GM12878 (cell line): ENCODE measurements around the gene RWDD1. TPM values are rescaled to one million over a fixed set of nuclear protein-coding genes. Genes with fewer than 3 reads are reported as not detected.
"Not testable (repeated sequence)": the region's sequence is repeated elsewhere in the genome, so short reads cannot be mapped to it uniquely, and the experiment has no call there.

ENCODE experiments used
- ATAC-seq: fragments of 200-7000 bp; cut with Tn5 transposase; 3 replicates; pipeline ENCODE4 v1.9.1; 2020; ENCODE audit warnings: mild to moderate bottlenecking, moderate library complexity
- BruUV-seq: library from RNA; stranded (reverse); fragments of 400-500 nt; replicated peaks from 2 replicates; lab custom pipeline; 2021; lab: Mats Ljungman, UMichigan
- CTCF ChIA-PET: fragments of 300-600 bp; sonication (Branson Sonifier 250); formaldehyde crosslinking; extraction: SDS; loops from one replicate; lab custom pipeline; 2021; ENCODE audit warnings: inconsistent platforms; lab: Yijun Ruan, JAX
- POLR2A ChIA-PET: fragments of 350-600 bp; formaldehyde crosslinking; extraction: SDS; loops from one replicate; lab custom pipeline; 2021; ENCODE audit warnings: inconsistent platforms; lab: Charles Lee
- RAD21 ChIA-PET: fragments of 300-600 bp; sonication (Branson Sonifier 250); formaldehyde crosslinking; loops from one replicate; lab custom pipeline; 2023; ENCODE audit warnings: antibody characterized with exemption; ENCODE audit not compliant: unreplicated experiment; lab: Charles Lee
- SMC1A ChIA-PET: fragments of 300-600 bp; sonication (Branson Sonifier 250); formaldehyde crosslinking; loops from one replicate; lab custom pipeline; 2023; ENCODE audit not compliant: unreplicated experiment, uncharacterized antibody; lab: Charles Lee
- DNase-seq: peaks from one replicate; pipeline ENCODE4 v3.0.0-alpha.2; 2011; ENCODE audit warnings: low read depth, low spot score
- FAIRE-seq: peaks from 3 replicates; lab custom pipeline; 2011; peaks lifted over from hg19 to GRCh38; lab: Jason Lieb, UNC
- H2AFZ ChIP-seq: 2 replicates; pipeline ENCODE4 v1.6.0; 2011; ENCODE audit warnings: low read depth, low read length, control low read depth; ENCODE audit not compliant: control insufficient read depth
- H3K27ac ChIP-seq: 2 replicates; pipeline ENCODE4 v1.5.1; 2011; ENCODE audit warnings: control low read depth; ENCODE audit not compliant: control insufficient read depth, insufficient read depth
- H3K27me3 ChIP-seq, 2 experiments: replicated peaks in 1 of 2; 2 replicates each; pipeline versions ENCODE4 v1.6.0 to v1.6.1; 2011; ENCODE audit warnings: low read length in 1 of 2; ENCODE audit not compliant: control insufficient read depth in 2 of 2, insufficient read depth in 2 of 2
- H3K36me3 ChIP-seq, 2 experiments: 2 replicates each; pipeline ENCODE4 v1.5.1; 2011; ENCODE audit warnings: low read length in 1 of 2; ENCODE audit not compliant: control insufficient read depth in 2 of 2, insufficient read depth in 2 of 2
- H3K4me1 ChIP-seq: 2 replicates; pipeline ENCODE4 v1.6.1; 2011; ENCODE audit warnings: mild to moderate bottlenecking, low read length, moderate library complexity, mixed read lengths; ENCODE audit not compliant: control insufficient read depth, insufficient read depth
- H3K4me2 ChIP-seq: 2 replicates; pipeline ENCODE4 v1.6.0; 2011; ENCODE audit warnings: control low read depth; ENCODE audit not compliant: control insufficient read depth, insufficient read depth
- H3K4me3 ChIP-seq: fragments of 200-600 bp; sonication (generic); 2 replicates; pipeline ENCODE4 v1.5.1; 2016
- H3K79me2 ChIP-seq: 2 replicates; pipeline ENCODE4 v1.6.0; 2011; ENCODE audit warnings: low read length; ENCODE audit not compliant: control insufficient read depth, insufficient read depth
- H3K9ac ChIP-seq: 2 replicates; pipeline ENCODE4 v1.8.0; 2011; ENCODE audit warnings: low read length, control low read depth, mixed read lengths; ENCODE audit not compliant: control insufficient read depth, insufficient read depth
- H3K9me3 ChIP-seq: replicated peaks from 3 replicates; pipeline ENCODE4 v1.5.1; 2011; ENCODE audit warnings: mild to moderate bottlenecking, low read length; ENCODE audit not compliant: control insufficient read depth, insufficient read depth
- H4K20me1 ChIP-seq: 2 replicates; pipeline ENCODE4 v1.6.0; 2011; ENCODE audit not compliant: control insufficient read depth, insufficient read depth
- WRNIP1 ChIP-seq: IDR thresholded peaks from 2 replicates; pipeline ENCODE4 v1.6.1; 2011; ENCODE audit warnings: low read depth, low read length, improper control_type of control experiment, borderline replicate concordance
- WGBS: methylation state at CpG from one replicate; pipeline ENCODE4 v1.1.6; 2016; ENCODE audit warnings: low lambda C conversion rate; ENCODE audit not compliant: insufficient replicate concordance, insufficient coverage; ENCODE audit errors: missing lambda C conversion rate; 5-methylcytosine and 5-hydroxymethylcytosine counted together
- in situ Hi-C: fragments of 300-500 bp; cut with MboI; formaldehyde crosslinking; loops from 9 replicates; pipeline ENCODE4 v1.14.3; 2018; ENCODE audit warnings: mixed read lengths
- intact Hi-C: fragments of 100-400 bp; cut with micrococcal nuclease; formaldehyde crosslinking; loops from one replicate; pipeline ENCODE4 v1.14.2; 2022; ENCODE audit not compliant: unreplicated experiment
- polyA plus RNA-seq, 11 experiments: library from polyadenylated mRNA; depleted of rRNA in 4 of 11; unstranded in 6 of 11; stranded (reverse) in 5 of 11; fragments of >200 nt; fragmentation: Nextera tagmentation in 4 of 11; fragmentation: Illumina TruSeq in 1 of 11; extraction: Ambion mirVana in 4 of 11; extraction: Trizol in 1 of 11; gene quantifications; 1 replicate in 1 of 11; 2 replicates in 10 of 11; pipeline versions ENCODE4 v1.2.1 to v1.2.3, GENCODE V29; 2011 to 2016; ENCODE audit warnings: inconsistent platforms in 2 of 11, missing spikeins in 2 of 11, low read depth in 1 of 11
- total RNA-seq, 4 experiments: library from RNA; depleted of rRNA in 3 of 4; stranded (reverse); fragments of >200 nt in 3 of 4; fragmentation: Illumina TruSeq in 1 of 4; extraction: Trizol in 1 of 4; gene quantifications; 2 replicates each; pipeline versions ENCODE4 v1.2.1 to v1.2.3, GENCODE V29; 2013 to 2021
- TF ChIP-seq, protein P1 (sequence below): IDR thresholded peaks from 2 replicates; pipeline ENCODE4 v1.6.1; 2012; ENCODE audit warnings: mild to moderate bottlenecking, low read depth, low read length

The RWDD1 gene
- total and polyA plus RNA-seq, 10 of the 15 experiments (the other 5 are each of a cell fraction or from before 2014, with no cell fraction given): 40.1 to 107 (median 65.8) TPM

DNA sequence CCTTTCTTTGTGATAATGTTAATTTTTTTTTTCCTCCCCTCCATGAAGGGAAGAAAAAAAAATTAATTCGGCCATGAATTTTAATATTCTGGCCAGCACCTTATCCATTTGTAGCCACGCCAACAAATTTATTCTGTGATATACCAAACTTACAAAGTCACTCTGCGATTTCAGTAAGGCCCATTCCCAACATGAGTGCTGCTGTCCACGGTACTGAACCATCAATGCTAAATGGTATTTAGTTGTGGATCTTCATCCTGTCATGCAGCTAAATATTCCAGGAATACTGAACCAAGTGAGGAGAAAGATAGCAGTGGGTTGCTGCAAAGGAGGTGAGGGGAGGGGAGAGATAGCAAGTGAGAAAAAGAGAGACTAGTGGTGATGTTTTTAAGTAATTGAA, 25.5 kb downstream of the RWDD1 start:
- SMC1A ChIA-PET: no interaction called here
- POLR2A ChIA-PET: no interaction called here
- TF ChIP-seq, protein P1, sequence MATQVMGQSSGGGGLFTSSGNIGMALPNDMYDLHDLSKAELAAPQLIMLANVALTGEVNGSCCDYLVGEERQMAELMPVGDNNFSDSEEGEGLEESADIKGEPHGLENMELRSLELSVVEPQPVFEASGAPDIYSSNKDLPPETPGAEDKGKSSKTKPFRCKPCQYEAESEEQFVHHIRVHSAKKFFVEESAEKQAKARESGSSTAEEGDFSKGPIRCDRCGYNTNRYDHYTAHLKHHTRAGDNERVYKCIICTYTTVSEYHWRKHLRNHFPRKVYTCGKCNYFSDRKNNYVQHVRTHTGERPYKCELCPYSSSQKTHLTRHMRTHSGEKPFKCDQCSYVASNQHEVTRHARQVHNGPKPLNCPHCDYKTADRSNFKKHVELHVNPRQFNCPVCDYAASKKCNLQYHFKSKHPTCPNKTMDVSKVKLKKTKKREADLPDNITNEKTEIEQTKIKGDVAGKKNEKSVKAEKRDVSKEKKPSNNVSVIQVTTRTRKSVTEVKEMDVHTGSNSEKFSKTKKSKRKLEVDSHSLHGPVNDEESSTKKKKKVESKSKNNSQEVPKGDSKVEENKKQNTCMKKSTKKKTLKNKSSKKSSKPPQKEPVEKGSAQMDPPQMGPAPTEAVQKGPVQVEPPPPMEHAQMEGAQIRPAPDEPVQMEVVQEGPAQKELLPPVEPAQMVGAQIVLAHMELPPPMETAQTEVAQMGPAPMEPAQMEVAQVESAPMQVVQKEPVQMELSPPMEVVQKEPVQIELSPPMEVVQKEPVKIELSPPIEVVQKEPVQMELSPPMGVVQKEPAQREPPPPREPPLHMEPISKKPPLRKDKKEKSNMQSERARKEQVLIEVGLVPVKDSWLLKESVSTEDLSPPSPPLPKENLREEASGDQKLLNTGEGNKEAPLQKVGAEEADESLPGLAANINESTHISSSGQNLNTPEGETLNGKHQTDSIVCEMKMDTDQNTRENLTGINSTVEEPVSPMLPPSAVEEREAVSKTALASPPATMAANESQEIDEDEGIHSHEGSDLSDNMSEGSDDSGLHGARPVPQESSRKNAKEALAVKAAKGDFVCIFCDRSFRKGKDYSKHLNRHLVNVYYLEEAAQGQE: peak; percentile 87
- no peak for TF ChIP-seq WRNIP1
- H3K27ac ChIP-seq: no peak overlapping the region
- intact Hi-C loops (no loop called here), in situ Hi-C loops (no loop called here)
- no peaks in the 10 kb centered on the region for H3K27me3 ChIP-seq
- RAD21 ChIA-PET: no interaction called here
- CTCF ChIA-PET: interaction anchor here (0.6 kb wide), 1 partner anchor 754 kb away, joined by 3 read pairs; no protein-coding TSS in a partner anchor
- H4K20me1 ChIP-seq: no peaks in the 10 kb centered on the region
- H3K36me3 ChIP-seq: peaks cover 0 to 6% of the 10 kb centered on the region in 2 experiments; a peak in 1 of 4 replicates
- WGBS: 95% methylated on average over 4 of the region's 4 CpGs
- no peak for FAIRE-seq
- H3K9me3 ChIP-seq: no peaks in the 10 kb centered on the region
- no peaks in the 10 kb centered on the region for H3K79me2 ChIP-seq
- no peak for DNase-seq
- BruUV-seq: no TSS peak
- no peak for ATAC-seq
- H3K4me2 ChIP-seq: no peak overlapping the region
- no peak overlapping the region for H2AFZ ChIP-seq
- H3K4me1 ChIP-seq: no peaks in the 10 kb centered on the region
- no peak overlapping the region for H3K4me3 ChIP-seq
- H3K9ac ChIP-seq: no peak overlapping the region

DNA sequence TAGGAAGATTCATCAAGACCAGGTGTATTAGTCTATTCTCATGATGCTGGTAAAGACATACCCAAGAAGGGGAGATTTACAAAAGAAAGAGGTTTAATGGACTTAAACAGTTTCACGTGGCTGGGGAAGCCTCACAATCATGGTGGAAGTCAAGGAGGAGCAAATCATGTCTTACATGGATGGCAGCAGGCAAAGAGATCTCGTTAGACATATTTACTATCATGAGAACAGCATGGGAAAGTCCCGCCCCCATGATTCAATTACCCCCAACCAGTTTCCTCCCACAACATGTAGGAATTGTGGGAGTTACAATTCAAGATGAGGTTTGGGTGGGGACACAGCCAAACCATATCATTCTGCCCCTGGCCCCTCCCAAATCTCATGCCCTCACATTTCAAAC, 32.6 kb downstream of the RWDD1 start:
- in situ Hi-C loops, intact Hi-C loops, H3K27me3 ChIP-seq, H4K20me1 ChIP-seq, CTCF ChIA-PET, POLR2A ChIA-PET, BruUV-seq, SMC1A ChIA-PET, H2AFZ ChIP-seq, H3K36me3 ChIP-seq, H3K79me2 ChIP-seq, H3K4me2 ChIP-seq, H3K27ac ChIP-seq, FAIRE-seq, DNase-seq, H3K9me3 ChIP-seq, RAD21 ChIA-PET, H3K4me3 ChIP-seq, H3K9ac ChIP-seq, ATAC-seq, H3K4me1 ChIP-seq: not testable (repeated sequence)
- WGBS: 78% methylated on average over 3 of the region's 3 CpGs

DNA sequence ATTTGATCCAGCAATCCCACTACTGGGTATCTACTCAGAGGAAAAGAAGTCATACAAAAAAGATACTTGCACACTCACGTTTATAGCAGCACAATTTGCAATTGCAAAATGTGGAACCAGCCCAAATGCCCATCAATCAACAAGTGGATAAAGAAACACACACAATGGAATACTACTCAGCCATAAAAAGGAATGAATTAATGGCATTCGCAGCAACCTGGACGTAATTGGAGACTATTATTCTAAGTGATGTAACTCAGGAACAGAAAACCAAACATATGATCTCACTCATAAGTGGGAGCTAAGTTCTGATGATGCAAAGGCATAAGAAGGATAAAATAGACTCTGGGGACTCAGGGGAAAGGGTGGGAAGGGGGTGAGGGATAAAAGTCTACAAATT, 33.6 kb downstream of the RWDD1 start:
- H3K9me3 ChIP-seq, SMC1A ChIA-PET, H3K27ac ChIP-seq, H4K20me1 ChIP-seq, H3K27me3 ChIP-seq, DNase-seq, H2AFZ ChIP-seq, BruUV-seq, H3K36me3 ChIP-seq, intact Hi-C loops, CTCF ChIA-PET, in situ Hi-C loops, ATAC-seq, H3K4me2 ChIP-seq, RAD21 ChIA-PET, H3K4me3 ChIP-seq, H3K4me1 ChIP-seq, POLR2A ChIA-PET, H3K79me2 ChIP-seq, H3K9ac ChIP-seq, FAIRE-seq: not testable (repeated sequence)
- WGBS: 100% methylated on average over 3 of the region's 3 CpGs
